Measurements from ENCODE around the gene PRRC2A. TPM values are rescaled to one million over a fixed set of nuclear protein-coding genes. Genes with fewer than 3 reads are reported as not detected.

The PRRC2A gene
- total RNA-seq, 1 experiment from 2014 or later, result 318 TPM

GRCh38 chr6:31626952-31627351 lies 6.4 kb downstream of the PRRC2A start:
- TF ChIP-seq CTCF (IDR thresholded peaks at IDR 0.05), result no peak
- TF ChIP-seq SIN3A (IDR thresholded peaks at IDR 0.05; ENCODE audit: borderline replicate concordance, insufficient read depth, low read depth, low read length), result no peak
- TF ChIP-seq TCF7L2 (IDR thresholded peaks at IDR 0.05; ENCODE audit: low read depth, low read length), result no peak
- TF ChIP-seq REST (IDR thresholded peaks at IDR 0.05; ENCODE audit: insufficient read depth in 1 of 2, low read depth in 2 of 2, low read length in 1 of 2), result no peak
- TF ChIP-seq POLR2AphosphoS5 (IDR thresholded peaks at IDR 0.05; ENCODE audit: low read depth, low read length), result no peak
- DNase-seq (ENCODE audit: low read depth, low spot score), result no peak

GRCh38 chr6:31627690-31628287 lies 7.3 kb downstream of the PRRC2A start:
- ATAC-seq (no peak), DNase-seq (ENCODE audit: low read depth, low spot score) (no peak)
- Histone ChIP-seq H3K4me3 (ENCODE audit: low read depth in 2 of 2, low read length in 2 of 2) (no peak overlapping the region), H3K27me3 (ENCODE audit: control insufficient read depth, insufficient read depth, low read length) (no peaks in the 10 kb centered on the region), H3K27ac (ENCODE audit: low read length) (no peak overlapping the region), H3K4me1 (ENCODE audit: control insufficient read depth, insufficient read depth, low read length) (peaks cover 3% of the 10 kb centered on the region), H3K9me3 (ENCODE audit: control insufficient read depth, insufficient read depth, low read depth, low read length) (no peaks in the 10 kb centered on the region), H3K36me3 (ENCODE audit: control insufficient read depth, insufficient read depth, low read length) (peaks cover 53% of the 10 kb centered on the region)
- POLR2A ChIA-PET, result no interaction called here
- intact Hi-C loops (cut with micrococcal nuclease; ENCODE audit: unreplicated experiment) (no loop called here), in situ Hi-C loops (cut with HindIII; ENCODE audit: low pct_unique_long_range_greater_than_20kb, low sequenced_read_pairs) (no loop called here)
- no peak for TF ChIP-seq TCF7L2 (IDR thresholded peaks at IDR 0.05; ENCODE audit: low read depth, low read length)
- no peak for TF ChIP-seq CTCF (IDR thresholded peaks at IDR 0.05)
- TF ChIP-seq POLR2AphosphoS5 (IDR thresholded peaks at IDR 0.05; ENCODE audit: low read depth, low read length), result no peak; the same call in 1 of the 2 replicates
- TF ChIP-seq SIN3A (IDR thresholded peaks at IDR 0.05; ENCODE audit: borderline replicate concordance, insufficient read depth, low read depth, low read length), result no peak
- no peak for TF ChIP-seq REST (IDR thresholded peaks at IDR 0.05; ENCODE audit: insufficient read depth in 1 of 2, low read depth in 2 of 2, low read length in 1 of 2)
- no TSS peak for BruUV-seq (replicated peaks)
- CTCF ChIA-PET, result no interaction called here

More at GRCh38 chr6:31626952-31627351, 6.4 kb downstream of the PRRC2A start:
- H3K4me3 ChIP-seq (ENCODE audit: low read depth in 2 of 2, low read length in 2 of 2), result no peak overlapping the region
- in situ Hi-C loops (cut with HindIII; ENCODE audit: low pct_unique_long_range_greater_than_20kb, low sequenced_read_pairs), result no loop called here
- POLR2A ChIA-PET, result no interaction called here
- no peaks in the 10 kb centered on the region for H3K27me3 ChIP-seq (ENCODE audit: control insufficient read depth, insufficient read depth, low read length)
- CTCF ChIA-PET, result no interaction called here
- no peaks in the 10 kb centered on the region for H3K9me3 ChIP-seq (ENCODE audit: control insufficient read depth, insufficient read depth, low read depth, low read length)
- no TSS peak for BruUV-seq (replicated peaks)
- peaks cover 51% of the 10 kb centered on the region for H3K36me3 ChIP-seq (ENCODE audit: control insufficient read depth, insufficient read depth, low read length)
- peaks cover 11% of the 10 kb centered on the region for H3K4me1 ChIP-seq (ENCODE audit: control insufficient read depth, insufficient read depth, low read length)
- no peak for ATAC-seq
- intact Hi-C loops (cut with micrococcal nuclease; ENCODE audit: unreplicated experiment), result no loop called here
- H3K27ac ChIP-seq (ENCODE audit: low read length), result no peak overlapping the region

All from Panc1 (cell line).